ENCODE data around the gene GPC5.
"Not testable (repeated sequence)": the region's sequence is repeated elsewhere in the genome, so short reads cannot be mapped to it uniquely, and the experiment has no call there.

The GPC5 gene

DNA sequence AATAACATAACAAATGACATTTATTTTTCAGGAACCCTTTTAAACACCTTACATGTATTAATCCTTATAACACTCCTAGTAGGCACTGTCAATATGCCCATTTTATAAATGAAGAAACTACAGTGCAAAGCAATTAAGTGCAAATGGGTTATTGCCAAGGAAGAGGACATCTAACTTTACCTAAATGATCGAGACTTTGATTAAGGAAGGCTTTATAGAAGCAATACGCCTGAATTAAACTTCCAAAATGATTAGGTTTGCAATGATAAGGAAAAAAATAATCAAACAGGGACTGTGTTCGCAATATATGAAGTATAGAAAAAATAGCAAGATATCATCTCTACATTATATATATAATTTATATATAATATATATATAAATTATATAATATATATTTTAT lies 1214.5 kb downstream of the GPC5 start:
- DNase-seq, result no peak

DNA sequence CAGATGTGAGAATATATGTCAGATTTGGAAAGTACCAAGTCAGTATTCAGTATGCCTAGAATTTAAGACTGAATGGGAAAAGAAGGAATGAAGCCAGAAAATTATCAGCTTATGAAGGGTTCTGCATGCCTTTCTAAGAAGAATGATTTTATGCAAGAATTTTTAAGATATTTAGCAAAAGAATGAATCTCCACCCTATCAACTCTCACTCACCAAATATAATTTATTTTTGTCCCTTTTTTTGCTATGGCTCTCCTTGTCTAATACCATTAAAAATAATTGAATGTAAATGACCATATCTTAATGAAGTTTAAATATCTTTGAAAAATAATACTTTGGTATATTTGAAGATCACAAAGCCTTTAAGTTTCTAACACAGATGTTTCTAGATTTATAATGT lies 1215.5 kb downstream of the GPC5 start:
- DNase-seq, result no peak

DNA sequence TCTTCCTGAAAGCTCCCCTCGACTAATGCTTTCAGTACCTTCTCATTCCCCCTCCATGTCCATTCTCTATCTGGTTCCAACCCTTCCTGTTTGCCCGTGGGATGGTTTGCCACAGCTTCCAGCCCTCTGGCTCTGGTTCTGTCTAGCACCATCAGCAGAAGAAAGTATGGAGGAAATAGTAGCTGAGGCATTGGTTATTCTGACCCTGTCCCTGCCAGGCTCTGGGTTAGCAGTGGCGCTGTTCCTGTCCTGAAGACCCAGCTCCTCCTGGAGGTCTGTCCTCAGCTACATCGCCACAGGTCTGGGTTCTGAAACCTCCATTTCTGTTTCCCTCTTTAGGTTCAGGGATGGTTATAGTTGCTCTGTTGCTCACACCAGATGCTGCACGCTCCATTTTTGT lies 1223.6 kb downstream of the GPC5 start:
- DNase-seq, result no peak

DNA sequence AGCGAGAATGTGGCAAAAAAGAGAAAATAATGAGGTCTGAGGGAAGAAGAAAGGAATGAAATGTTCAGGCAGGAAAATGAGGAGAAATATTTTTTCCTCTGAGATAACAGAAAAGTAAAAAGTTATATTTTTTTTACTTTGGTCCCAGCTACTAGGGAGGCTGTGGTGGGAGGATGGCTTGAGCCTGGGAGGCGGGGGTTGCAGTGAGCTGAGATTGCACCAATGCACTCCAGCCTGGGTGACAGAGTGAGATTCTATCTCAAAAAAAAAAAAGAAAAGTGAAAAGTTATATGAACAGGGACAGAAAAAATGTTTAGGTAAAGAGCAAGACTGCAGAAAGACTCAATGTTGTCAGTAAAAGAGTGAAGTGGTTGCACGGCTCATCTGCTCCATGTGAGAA lies 1224.5 kb downstream of the GPC5 start:
- no peak for DNase-seq

DNA sequence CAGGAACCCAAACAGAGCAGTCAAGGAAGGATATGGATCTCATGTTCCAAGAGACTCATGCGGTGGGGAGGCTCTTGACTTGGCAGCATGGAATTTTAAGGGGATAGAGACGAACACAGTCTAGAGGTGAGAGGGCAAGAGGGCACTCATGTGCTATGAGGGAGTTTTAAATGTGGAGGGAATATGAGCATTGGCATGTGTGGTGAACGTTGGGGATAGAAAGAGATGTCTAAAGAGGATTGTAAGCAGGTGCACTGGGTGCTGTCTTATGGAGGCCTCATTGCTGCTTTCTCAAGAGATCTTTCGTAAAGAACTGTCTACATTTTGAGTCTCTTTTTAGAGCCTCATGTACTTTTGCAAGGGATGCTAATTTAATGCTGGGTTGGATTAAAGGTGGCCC lies 1227.9 kb downstream of the GPC5 start:
- no peak for DNase-seq

DNA sequence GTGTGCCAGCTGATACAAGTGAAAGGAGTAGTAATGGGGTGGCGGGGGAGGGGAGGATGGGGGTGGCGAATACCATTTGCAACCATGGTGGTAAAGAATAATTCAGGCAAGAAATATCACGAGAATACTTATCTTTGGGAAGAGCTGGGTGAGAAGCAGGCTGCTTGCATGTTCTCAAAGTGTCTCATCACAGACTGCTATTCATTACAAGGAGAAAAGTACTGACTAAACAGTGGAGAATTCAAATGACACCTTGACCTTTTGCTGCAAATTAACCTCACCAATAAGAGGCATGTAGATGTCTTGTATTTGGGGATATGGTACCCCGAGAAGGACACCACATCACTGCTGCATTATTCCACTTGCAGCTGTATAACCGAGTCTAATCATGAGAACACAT lies 1242.5 kb downstream of the GPC5 start:
- no peak for DNase-seq

DNA sequence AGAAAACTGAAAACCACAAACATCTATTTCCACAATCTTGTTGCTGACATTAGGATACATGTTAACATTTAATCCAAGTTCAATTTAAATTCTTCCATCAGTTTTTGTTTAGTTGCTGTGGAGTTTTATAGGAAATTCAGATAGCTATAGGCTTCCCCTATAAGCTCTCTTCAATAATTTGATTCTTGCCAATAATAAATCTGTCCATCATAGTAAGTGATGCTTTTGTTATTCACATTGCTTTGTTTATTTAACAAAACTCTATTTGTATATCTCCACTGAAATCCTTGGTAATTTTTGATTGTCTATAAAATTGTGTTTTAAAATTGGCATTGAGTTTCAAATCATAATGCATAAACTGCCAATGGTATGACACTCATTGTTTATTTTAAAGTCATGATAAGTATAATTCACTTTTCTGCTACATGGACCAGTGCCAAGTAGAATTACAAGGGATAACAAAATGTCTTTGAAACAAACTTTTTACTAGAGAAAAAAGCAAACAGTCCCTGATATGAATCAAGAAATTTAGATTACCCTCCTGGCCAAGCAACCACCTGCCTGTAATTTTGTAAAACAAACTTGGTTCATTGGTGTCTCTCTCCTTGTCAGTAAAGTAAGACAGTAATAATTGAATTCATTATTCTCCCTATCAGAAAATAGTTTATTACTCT lies 1250.9 kb downstream of the GPC5 start:
- DNase-seq, result no peak

DNA sequence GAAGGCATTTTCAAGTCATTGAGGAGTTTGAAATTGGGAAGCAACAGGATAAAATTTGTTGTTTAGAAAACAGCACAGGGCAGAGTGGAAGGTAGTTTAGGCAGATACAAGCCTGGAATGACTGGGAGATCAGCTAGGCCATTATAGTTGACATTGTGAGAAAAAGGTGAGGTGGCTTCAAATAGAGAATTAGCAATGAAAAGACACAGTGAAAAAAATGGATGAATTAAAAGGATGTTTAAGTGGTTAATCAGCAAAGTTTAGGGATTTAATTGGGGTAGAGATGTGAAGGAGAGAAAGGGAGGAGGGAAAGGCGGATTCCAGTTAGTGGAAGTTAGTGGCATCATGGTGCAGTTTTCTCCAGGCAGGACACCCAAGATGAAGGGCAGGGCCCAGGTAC lies 1257.7 kb downstream of the GPC5 start:
- no peak for DNase-seq

DNA sequence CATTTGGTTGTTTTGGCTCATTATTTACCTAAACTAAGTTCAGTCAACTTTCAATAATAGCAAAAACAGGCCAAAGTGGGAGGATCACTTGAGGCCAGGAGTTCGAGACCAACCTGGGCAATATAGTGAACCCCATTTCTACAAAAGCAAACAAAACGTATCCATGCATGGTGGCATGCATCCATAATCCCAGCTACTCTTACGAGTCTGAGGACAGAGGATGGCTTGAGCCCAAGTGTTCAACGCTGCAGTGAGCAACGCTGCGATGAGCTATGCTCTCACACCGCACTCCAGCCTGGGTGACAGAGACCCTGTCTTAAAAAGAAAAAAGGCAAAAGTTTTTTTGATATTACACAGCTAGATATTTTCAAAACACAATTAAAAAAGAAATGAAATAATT lies 1258.2 kb downstream of the GPC5 start:
- DNase-seq, result no peak

DNA sequence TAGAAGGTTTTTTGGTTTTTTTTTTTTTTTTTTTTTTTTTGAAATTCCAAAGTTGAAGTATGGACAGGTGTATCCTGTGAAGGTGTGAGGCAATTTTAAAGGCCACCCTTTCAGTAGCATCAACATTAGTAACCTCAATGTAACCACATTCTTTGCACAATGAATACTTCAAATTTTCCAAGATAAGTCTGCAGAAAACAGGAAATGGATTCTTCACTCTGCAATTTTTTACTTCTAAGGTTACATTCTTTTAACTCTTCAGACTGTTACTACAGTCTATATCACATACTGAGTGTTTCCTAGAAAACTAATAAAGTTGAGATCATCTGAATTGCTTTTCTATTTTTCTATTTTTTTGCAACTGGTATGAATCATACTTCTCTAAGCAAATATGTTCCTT lies 1259.1 kb downstream of the GPC5 start:
- DNase-seq, result no peak

DNA sequence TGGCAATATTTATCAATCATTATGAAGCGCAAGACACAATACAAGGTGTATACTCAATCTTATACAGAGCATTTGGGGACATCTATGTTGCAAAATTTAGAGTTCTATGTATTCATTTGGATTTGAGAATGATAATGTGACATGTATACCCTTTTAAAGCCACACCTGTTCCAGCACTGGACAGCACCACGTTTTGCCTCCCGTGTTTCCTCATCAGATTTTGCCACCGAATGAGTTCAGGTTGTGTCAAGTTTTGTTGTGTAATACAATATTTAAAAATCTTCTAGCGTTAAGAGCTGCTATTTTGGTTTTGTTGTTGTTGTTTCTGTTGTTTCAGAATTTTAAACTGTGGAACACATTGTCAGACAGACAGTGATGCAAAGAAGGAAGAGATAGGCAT lies 1259.9 kb downstream of the GPC5 start:
- no peak for DNase-seq

DNA sequence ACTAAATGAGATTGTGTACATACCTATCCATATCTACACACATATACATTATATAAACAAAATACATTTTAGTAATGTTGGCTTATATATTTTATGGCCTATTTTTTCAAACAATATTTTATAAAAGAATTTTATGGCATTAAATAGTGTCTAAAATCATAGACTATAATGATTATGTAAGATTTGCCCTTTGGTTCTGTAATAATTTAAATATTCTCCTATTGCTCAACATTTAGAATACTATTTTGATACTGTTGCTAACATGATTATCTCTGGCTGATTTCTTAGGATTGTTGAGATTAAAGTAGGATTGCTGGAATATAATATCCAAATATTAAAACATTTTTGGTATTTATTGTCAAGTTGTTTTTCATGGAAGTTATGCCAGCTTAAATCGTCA lies 1263.0 kb downstream of the GPC5 start:
- DNase-seq, result no peak

DNA sequence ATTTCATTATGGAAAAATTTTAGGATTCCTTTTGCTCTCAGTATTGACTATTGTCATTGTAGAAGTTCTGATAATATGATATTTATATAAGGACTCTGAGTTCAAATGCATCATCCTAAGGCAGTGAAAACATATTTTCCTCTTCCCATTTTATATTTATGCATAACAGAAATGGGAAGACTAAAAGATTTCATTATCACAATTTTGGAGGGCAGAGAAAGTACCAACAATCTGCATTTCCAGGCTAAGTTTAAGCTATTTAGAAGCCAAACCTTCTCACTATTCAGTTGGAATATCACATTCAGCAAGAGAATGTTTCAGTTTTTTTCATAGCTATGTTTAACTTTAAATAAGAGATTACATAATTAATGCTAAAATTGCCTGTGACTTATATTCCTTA lies 1269.7 kb downstream of the GPC5 start:
- no peak for DNase-seq

DNA sequence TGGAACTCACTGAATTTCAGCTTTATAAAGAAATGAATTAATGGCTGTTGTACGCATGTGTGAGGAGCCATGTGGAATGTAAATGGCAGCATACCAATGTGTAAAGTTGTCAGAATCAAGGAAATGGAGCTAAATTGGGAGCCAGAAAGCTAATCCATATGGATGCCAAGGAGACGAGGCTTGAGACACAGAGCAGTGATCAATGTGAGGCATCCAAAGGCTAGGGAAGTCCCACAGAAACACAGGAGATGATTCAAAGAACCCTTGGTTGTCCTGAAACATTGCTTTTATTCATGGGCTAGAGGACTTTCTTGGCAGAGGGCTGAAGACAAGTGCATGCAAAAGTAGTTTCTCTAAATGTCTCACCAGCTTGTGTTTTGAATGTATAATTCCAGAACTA lies 1271.7 kb downstream of the GPC5 start:
- no peak for DNase-seq

DNA sequence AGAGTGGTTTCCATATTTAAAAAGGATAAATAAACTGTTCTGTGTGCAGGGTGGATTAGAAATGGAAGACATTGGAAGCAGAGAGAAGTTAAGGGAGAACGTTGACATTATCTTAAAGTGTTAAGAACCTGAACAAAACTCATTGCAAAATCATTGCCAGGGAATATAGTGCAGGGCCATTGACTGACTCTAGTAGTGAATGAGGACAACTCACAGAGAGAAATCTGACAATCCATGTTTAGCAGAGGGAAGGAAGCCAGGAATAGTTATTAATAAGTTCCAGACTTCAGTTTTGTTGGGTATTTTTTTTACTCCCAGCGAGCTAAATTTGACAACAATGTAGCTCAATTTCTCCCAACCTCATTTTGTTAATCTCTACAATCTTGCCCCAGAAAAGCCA lies 1273.4 kb downstream of the GPC5 start:
- no peak for DNase-seq

DNA sequence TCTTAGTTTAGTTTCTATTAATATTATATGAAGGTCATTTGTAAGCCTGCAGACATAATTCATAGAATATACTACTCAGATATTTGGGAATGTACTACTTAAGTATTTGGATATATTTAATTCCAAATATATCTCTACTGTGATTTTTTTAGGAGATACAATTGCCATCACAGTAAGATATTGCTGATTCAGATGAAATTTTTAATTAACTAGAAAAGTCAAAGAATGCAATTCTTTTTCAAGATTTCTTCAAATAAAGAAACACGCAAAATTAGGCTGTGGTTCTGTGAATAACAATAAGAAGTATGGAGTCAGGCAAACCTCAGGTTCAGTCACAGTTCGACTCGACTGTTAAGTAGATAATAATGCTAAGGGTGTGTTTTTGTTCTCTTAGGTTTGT lies 1277.8 kb downstream of the GPC5 start:
- no peak for DNase-seq

DNA sequence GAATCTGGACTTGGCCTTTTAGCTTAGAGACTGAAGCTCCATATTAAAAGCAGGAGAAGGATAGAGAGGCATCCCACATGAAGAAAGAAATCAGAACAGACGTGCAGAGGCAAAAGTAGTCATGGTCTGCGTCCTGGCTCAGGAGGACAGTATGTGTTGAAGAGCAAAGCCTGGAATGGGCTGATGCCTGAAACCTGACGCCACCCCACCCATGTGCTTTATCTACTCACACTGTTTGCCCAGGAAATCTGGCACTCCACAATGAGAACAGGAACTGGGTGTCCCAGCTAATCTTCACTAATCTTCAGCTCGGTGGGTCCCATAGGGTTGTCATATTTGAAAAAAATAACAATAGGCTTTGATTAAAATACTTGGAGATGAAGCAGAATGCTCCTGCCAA lies 1279.2 kb downstream of the GPC5 start:
- no peak for DNase-seq

DNA sequence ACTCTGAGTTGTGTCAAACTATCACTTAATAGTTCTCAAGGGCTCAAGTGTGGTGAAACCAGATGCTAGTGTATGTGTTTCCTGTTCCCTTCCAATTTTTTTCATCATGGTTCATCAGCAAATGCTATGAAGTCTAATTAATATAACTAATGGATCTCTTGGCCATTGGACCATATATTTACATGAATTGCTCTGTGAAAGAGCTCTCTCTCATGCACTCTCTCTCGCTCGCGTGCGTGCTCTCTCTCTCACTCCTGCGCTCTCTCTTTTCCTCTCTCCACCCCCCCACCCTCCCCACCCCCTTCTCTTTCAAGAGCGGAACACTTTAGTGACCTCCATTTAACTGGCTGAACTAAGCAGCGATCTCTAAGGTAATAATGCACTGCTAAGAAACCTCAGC lies 1281.2 kb downstream of the GPC5 start:
- no peak for DNase-seq

DNA sequence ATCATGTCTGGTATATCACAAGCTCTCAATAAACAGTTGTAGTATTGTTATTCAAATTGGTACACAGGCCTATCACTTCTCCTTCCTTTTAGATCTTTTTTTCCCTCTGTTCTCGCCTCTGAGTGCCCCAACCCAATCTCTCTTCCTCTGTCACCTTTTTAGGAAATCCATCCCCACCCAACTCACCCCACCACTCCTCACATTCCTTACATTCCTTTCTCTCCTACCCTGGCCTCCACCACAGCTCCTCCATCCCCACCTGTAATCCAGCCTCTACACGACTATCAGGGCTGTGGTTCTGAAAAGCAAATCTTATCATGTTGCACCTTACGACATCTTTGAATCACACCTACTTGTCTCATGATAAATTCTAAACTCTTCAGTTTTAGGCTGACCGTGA lies 1282.8 kb downstream of the GPC5 start:
- no peak for DNase-seq

DNA sequence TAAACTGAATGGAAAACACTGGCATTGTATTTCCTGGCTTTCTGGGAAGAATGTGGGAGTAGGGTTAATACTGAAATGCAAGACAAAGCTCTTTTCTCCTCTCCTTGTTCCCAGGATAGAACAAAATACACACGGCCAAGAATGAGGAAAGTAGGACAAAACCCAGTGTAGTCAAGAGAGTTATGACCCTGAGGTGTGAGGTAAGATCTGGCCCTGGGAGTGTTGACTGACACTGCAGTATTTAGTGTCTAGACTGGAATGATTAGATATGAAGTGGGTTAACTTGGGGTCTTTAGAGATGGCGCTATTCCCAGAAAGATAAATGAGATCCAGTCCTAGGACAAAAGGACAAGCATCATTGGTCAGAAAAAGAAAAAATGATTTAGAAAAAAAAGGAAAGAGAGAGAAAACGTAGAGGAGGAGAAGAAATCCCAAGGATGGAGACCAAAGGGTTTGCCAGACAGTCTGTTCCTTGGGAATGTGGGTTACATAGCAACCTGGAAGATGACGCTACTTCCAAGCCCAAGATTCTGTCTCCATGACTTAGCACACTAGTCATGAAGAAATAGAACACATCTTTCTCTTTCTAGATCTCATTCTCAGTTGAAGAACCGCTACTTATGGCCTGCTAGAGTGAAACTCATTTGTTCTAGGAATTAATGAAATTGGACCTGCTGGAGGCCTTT lies 1284.6 kb downstream of the GPC5 start:
- DNase-seq, result no peak

DNA sequence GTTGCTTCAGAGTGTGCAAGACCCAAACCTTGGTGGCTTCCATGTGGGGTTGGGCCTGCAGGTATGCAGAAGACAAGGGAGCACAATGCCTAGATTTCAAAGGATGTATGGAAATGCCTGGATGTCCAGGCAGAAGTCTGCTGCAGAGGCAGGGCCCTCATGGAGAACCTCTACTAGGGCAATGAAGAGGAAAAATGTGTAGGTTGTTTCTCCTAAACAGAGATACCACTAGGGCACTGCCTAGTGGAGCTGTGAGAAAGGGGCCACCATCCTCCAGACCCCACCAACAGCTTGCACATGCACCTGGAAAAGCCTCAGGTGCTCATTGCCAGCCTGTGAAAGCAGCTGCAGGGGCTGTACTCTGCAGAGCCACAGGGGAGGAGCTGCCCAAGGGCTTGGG lies 1295.6 kb downstream of the GPC5 start:
- no peak for DNase-seq

DNA sequence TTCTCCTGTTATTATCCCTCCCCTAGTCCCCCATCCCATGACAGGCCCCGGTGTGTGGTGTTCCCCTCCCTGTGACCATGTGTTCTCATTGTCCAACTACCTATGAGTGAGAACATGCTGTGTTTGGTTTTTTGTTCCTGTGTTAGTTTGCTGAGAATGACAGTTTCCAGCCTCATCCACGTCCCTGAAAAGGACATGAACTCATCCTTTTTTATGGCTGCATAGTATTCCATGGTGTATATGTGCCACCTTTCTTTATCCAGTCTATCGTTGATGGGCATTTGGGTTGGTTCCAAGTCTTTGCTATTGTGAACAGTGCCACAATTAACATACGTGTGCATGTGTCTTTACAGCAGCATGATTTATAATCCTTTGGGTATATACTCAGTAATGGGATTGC lies 1297.4 kb downstream of the GPC5 start:
- not testable (repeated sequence) for DNase-seq

DNA sequence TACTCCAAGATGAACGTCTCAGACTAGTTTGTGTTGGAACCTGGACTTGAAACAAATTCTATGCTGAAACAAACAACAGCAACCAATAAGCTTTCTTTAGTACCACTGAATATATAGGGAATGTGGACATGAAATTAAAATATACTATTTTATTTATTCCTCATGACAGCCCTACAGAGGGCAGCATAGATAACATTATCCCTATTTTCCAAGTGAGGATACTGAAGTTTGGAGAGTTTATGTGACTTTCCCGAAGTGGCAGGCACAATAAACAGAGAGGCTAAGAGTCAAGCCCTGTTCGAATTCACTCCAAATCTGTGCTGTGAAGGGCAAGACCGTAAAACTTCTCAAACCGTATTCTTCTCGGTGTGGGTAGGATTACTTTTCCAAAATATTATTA lies 1318.3 kb downstream of the GPC5 start:
- no peak for DNase-seq

DNA sequence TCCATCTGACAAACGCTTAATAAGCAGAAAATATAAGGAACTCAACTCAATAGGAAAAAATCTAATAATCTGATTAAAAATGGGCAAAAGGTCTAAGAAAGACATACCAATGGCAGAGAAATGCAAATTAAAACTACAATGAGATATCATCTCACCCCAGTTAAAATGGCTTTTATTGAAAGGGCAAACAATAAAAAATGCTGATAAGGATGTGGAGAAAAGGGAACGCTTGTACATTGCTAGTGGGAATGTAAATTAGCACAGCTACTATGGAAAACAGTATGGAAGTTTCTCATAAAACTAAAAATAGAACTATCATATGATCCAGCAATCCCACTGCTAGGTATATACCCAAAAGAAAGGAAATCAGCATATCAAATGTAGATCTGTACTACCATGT lies 1319.4 kb downstream of the GPC5 start:
- no peak for DNase-seq

DNA sequence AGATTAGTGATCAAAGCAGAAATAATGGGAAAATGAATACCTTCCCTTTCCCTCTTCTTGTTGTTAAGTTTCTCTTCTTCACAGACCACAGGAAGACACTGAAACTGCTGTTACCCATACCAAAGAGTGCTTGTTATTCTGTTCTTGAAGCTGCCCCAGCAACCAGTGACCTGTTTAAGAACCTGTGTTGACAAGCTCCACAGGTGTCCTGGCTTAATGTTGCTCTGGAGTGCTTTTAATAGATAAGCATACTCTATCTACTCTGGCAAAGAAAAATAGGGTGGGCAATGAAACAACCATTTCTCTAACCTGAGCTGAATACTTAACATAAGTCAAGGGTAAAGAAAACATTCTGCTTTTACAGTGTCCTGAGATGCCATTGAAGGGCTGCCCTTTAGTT lies 1321.4 kb downstream of the GPC5 start:
- DNase-seq, result no peak
